Transverse colon (tissue), 3 donors: ENCODE measurements around the gene GPC5.

ENCODE experiments used
- EP300 ChIP-seq: sonication (generic); formaldehyde crosslinking; IDR thresholded peaks from one replicate; pipeline ENCODE4 v1.6.1; 2017; ENCODE audit warnings: antibody characterized with exemption, low read depth
- POLR2A ChIP-seq: fragments of 450-650 bp; IDR thresholded peaks from one replicate; pipeline ENCODE4 v1.6.1; 2016; ENCODE audit warnings: antibody characterized with exemption, mild to moderate bottlenecking, moderate library complexity
- TF ChIP-seq, protein P1 (sequence below), 5 experiments: fragments of 200-600 bp in 3 of 5; fragments of 450-650 bp in 2 of 5; sonication (generic) in 3 of 5; IDR thresholded peaks; 1 replicate in 2 of 5; 2 replicates in 3 of 5; pipeline ENCODE4 v1.5.1; 2016 to 2017; ENCODE audit warnings: antibody characterized with exemption in 5 of 5, inconsistent platforms in 3 of 5, mild to moderate bottlenecking in 2 of 5, moderate library complexity in 1 of 5

DNA sequence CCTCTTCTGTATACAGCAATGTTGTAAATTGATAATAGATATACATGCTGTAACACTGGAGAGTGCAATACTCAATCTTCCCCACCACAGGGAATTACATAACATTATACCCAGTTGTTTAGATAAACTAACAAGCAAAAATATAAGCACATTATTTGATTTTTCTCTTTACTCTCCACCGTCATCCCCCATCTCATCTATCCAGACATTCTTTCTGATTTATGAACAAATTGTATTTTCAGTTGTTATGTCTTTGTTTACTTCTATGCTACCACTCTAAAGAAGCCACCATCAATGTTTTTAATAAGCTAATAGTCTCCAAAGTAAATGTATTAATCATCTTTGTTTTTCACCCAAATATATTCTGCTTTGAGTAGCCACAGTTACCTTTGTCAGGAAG is 1337.5 kb downstream of the GPC5 start:
- TF ChIP-seq, protein P1, sequence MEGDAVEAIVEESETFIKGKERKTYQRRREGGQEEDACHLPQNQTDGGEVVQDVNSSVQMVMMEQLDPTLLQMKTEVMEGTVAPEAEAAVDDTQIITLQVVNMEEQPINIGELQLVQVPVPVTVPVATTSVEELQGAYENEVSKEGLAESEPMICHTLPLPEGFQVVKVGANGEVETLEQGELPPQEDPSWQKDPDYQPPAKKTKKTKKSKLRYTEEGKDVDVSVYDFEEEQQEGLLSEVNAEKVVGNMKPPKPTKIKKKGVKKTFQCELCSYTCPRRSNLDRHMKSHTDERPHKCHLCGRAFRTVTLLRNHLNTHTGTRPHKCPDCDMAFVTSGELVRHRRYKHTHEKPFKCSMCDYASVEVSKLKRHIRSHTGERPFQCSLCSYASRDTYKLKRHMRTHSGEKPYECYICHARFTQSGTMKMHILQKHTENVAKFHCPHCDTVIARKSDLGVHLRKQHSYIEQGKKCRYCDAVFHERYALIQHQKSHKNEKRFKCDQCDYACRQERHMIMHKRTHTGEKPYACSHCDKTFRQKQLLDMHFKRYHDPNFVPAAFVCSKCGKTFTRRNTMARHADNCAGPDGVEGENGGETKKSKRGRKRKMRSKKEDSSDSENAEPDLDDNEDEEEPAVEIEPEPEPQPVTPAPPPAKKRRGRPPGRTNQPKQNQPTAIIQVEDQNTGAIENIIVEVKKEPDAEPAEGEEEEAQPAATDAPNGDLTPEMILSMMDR (IDR thresholded peaks at IDR 0.05) = no peak
- TF ChIP-seq POLR2A (no peak), EP300 (no peak)
